IPS-NIHi7 (cell line): ENCODE results near the gene MCM7.
A peak's percentile ranks its signal among the peaks of the same experiment; 100 is the strongest.

Experiments
- DNase-seq: peaks from one replicate; pipeline ENCODE4 v3.0.0; 2012; ENCODE audit warnings: mixed read lengths; ENCODE audit errors: extremely low spot score

Gene MCM7

GRCh38 chr7:100093925-100094486 is 7.2 kb downstream of the MCM7 start:
- no peak for DNase-seq

GRCh38 chr7:100093498-100093897 is 7.7 kb downstream of the MCM7 start:
- no peak for DNase-seq

GRCh38 chr7:100093054-100093453 is 8.1 kb downstream of the MCM7 start:
- no peak for DNase-seq

GRCh38 chr7:100091411-100092181 is 9.6 kb downstream of the MCM7 start:
- DNase-seq, result no peak

GRCh38 chr7:100090527-100091410 is 10.4 kb downstream of the MCM7 start:
- DNase-seq, result no peak

- no peak for DNase-seq
Observed at GRCh38 chr7:100089458-100090196, 11.6 kb downstream of the MCM7 start.

- peak; percentile 79 for DNase-seq
Observed at GRCh38 chr7:100088621-100089457, 12.4 kb downstream of the MCM7 start, which contains the start of gene COPS6. Gene COPS6, plus strand, starts transcription at chr7:100088969. Its CDS starts 22 bp downstream, at chr7:100088991.

GRCh38 chr7:100088095-100088620 is 13.0 kb downstream of the MCM7 start:
- DNase-seq, result no peak

- no peak for DNase-seq
Observed at GRCh38 chr7:100087055-100087750, 14.0 kb downstream of the MCM7 start.

- DNase-seq, result no peak
Observed at GRCh38 chr7:100085515-100085914, 15.7 kb downstream of the MCM7 start.

GRCh38 chr7:100082978-100083377 is 18.2 kb downstream of the MCM7 start:
- DNase-seq, result no peak

GRCh38 chr7:100081535-100082102 is 19.6 kb downstream of the MCM7 start, which contains the start of gene ZNF3:
Gene ZNF3, minus strand, starts transcription at chr7:100081723. Its CDS starts 4,366 bp downstream, at chr7:100077357.
- DNase-seq, result peak; percentile 96

- no peak for DNase-seq
Observed at GRCh38 chr7:100080907-100081534, 20.2 kb downstream of the MCM7 start.

GRCh38 chr7:100079024-100079560 is 22.1 kb downstream of the MCM7 start:
- no peak for DNase-seq

- DNase-seq, result no peak
Observed at GRCh38 chr7:100077205-100077604, 24.0 kb downstream of the MCM7 start.

- no peak for DNase-seq
Observed at GRCh38 chr7:100075418-100075817, 25.8 kb downstream of the MCM7 start.

- DNase-seq, result no peak
Observed at GRCh38 chr7:100074841-100075240, 26.4 kb downstream of the MCM7 start.

GRCh38 chr7:100072462-100072861 is 28.7 kb downstream of the MCM7 start:
- no peak for DNase-seq
